GM19452 (cell line): ENCODE results near the gene BTBD9.
"Not testable (repeated sequence)": the region's sequence is repeated elsewhere in the genome, so short reads cannot be mapped to it uniquely, and the experiment has no call there.

Experiments
- ATAC-seq: cut with Tn5 transposase; IDR thresholded peaks from one replicate; pipeline ENCODE4 v1.9.1; 2021; ENCODE audit not compliant: unreplicated experiment

BTBD9 gene

GRCh38 chr6:38438097-38438496 is 201.6 kb downstream of the BTBD9 start:
- no peak for ATAC-seq

- no peak for ATAC-seq
These were observed 202.8 kb downstream of the BTBD9 start for GRCh38 chr6:38436726-38437465.

DNA sequence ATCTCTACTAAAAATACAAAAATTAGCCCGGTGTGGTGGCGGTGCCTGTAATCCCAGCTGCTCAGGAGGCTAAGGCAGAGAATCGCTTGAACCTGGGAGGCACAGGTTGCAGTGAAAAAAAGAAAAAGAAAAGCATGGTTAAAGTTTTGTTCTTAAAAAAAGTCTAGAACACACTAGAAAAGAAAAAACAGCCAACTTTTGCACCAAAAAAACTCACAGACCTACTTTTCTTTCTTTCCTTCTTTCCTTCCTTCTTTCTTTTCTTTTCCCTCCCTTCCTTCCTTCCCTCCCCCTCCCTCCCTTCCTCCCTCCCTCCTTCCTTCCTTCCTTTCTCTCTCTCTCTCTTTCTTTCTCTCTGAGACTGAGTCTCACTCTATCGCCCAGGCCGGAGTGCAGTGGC is 204.4 kb downstream of the BTBD9 start:
- no peak for ATAC-seq

- no peak for ATAC-seq
These were observed 205.7 kb downstream of the BTBD9 start for GRCh38 chr6:38434051-38434450.

DNA sequence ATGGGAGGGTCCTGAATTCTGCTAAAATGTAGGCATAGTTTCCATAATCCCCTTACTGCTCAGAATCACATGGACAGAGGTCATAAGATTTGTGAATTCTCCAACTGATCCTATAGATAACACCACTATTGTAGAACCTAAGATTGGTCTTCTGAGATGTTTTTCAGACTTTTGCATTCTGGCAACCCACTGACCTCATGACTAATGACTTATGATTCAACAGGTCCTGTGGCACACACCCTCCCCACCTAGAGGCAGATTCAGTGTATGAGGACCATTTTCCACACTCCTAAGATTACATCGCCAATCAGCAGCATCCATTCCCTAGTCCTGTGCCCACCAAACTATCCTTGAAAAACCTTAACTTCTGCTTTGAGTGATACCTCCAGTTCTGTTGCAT is 207.2 kb downstream of the BTBD9 start:
- ATAC-seq, result no peak

DNA sequence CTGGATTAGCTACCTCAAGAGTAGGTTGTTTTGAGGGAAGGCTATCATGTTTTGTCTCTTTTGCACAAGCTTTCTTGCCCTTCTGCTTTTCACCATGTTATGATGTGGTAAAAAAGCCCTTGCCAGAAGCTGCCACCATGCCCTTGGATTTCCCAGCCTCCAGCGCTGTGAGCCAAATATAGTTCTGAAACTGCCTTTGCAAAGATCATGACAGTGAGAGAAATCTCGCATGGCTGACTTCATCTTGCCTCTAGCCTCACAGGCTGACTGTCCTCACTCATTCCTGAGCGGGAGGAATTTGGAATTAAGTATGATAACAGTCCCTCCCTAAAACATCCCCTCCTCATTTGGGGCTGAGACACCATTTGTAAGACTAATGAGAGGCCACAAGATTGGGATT is 207.7 kb downstream of the BTBD9 start:
- no peak for ATAC-seq

- ATAC-seq, result no peak
These were observed 210.2 kb downstream of the BTBD9 start for GRCh38 chr6:38429546-38429945.

GRCh38 chr6:38427492-38428210 is 212.1 kb downstream of the BTBD9 start:
- no peak for ATAC-seq

GRCh38 chr6:38425788-38426488 is 213.8 kb downstream of the BTBD9 start:
- ATAC-seq, result not testable (repeated sequence)

DNA sequence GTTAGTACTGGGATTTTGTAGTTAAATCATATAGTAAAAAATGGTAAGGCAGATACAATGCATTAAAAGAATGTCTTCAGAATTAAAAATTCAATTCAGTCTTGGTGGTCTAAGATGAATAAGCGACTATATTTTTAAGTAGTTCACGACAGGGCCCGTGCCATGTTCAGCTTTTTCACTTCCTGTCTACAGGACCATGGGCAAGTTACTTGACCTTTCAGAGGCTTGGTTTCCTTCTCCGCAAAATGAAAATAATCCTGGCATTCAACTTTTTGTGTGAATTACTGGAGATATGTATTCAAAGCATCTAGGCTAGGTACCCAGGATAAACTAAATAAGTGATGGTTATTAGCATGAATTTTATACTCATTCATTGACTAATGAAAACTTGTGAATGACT is 216.0 kb downstream of the BTBD9 start:
- ATAC-seq, result no peak

GRCh38 chr6:38420207-38420606 is 219.5 kb downstream of the BTBD9 start:
- ATAC-seq, result no peak

- no peak for ATAC-seq
These were observed 222.2 kb downstream of the BTBD9 start for GRCh38 chr6:38417521-38417920.

- no peak for ATAC-seq
These were observed 224.3 kb downstream of the BTBD9 start for GRCh38 chr6:38415231-38416005.

- no peak for ATAC-seq
These were observed 226.5 kb downstream of the BTBD9 start for GRCh38 chr6:38413102-38413800.

GRCh38 chr6:38407192-38407591 is 232.5 kb downstream of the BTBD9 start:
- no peak for ATAC-seq

DNA sequence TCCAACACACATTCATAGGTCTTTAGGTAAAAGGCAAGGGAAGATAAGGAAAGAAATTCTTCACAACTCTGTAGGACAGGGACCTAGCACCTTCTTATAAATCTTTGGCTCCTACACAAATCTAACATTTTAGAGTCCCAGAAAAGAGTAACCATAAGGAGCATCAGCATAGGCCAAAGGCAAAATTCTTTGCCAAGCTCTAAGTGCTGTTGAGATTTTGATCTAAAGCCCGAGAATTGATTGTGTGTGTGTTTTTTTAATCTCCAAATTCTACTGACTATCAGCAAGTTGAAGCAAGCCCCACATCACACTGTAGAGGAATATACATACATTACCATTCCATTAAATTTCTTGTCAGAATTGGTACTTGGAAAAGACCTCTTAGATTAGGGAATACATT is 233.6 kb downstream of the BTBD9 start:
- no peak for ATAC-seq

DNA sequence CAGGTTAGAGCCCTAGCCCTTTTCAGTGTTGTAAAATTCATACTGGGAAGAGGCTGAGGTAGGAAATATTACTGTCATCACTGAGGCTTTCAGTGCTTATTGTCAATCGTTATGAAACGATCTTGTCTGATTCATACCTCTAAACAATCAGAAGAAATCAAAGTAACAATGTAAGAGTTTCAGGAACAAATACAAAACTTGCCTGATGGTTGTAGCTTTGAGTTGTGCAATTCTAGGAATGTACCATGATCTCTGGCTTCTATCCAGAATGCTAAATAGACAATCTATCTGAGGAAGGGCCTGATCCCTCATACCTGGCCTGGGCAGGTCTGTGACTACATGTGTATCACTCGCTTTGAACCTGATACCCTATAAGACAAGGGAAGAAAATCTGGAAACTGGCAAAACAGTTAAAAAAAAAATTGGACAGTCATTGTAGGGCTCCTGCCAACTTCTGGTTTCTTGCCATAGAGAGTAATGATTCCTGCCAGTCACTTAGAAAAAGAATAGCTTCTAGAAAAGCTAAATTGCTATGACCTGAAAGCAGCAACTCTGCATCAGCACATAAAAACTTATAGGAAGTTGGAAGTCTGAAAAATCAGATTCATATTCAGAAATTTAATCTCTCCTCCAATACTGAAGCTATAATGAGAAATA is 234.7 kb downstream of the BTBD9 start:
- no peak for ATAC-seq

- ATAC-seq, result no peak
These were observed 235.4 kb downstream of the BTBD9 start for GRCh38 chr6:38404355-38404754.

DNA sequence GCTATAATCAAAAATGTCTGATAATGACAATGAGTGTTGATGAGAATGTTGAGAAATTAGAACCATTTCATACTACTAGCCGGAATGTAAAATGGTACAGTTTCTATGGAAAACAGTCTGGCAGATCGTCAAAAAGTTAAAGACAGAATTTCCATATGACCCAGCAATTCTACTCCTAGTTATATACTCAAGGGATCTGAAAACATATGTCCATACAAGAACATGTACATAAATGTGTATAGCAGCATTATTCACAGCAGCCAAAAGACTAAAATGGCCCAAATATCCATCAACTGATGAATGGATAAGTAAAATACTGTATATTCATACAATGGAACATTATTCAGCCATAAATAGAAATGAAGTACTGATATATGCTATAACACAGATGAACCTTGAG is 236.2 kb downstream of the BTBD9 start:
- ATAC-seq, result no peak

GRCh38 chr6:38400764-38401163 is 239.0 kb downstream of the BTBD9 start:
- ATAC-seq, result no peak
